Measurements from ENCODE around the gene TRAPPC3L. TPM values are rescaled to one million over a fixed set of nuclear protein-coding genes. Genes with fewer than 3 reads are reported as not detected.

Gene TRAPPC3L
- total RNA-seq, 1 experiment from 2014 or later: not detected

GRCh38 chr6:116475141-116475540, 70.3 kb downstream of the TRAPPC3L start:
- no peaks in the 10 kb centered on the region for H3K9me3 ChIP-seq (ENCODE audit: control insufficient read depth, insufficient read depth, low read depth, low read length)
- H3K4me3 ChIP-seq (ENCODE audit: low read depth in 2 of 2, low read length in 2 of 2): no peak overlapping the region
- ChIA-PET CTCF (no interaction called here), POLR2A (no interaction called here)
- H3K36me3 ChIP-seq (ENCODE audit: control insufficient read depth, insufficient read depth, low read length): no peaks in the 10 kb centered on the region
- H3K27me3 ChIP-seq (ENCODE audit: control insufficient read depth, insufficient read depth, low read length): peaks cover 15% of the 10 kb centered on the region; the same call in 1 of the 2 replicates
- H3K4me1 ChIP-seq (ENCODE audit: control insufficient read depth, insufficient read depth, low read length): no peaks in the 10 kb centered on the region
- in situ Hi-C loops (cut with HindIII; ENCODE audit: low pct_unique_long_range_greater_than_20kb, low sequenced_read_pairs): no loop called here
- no peak overlapping the region for H3K27ac ChIP-seq (ENCODE audit: low read length)
- TF ChIP-seq REST (IDR thresholded peaks at IDR 0.05; ENCODE audit: insufficient read depth in 1 of 2, low read depth in 2 of 2, low read length in 1 of 2) (no peak), POLR2AphosphoS5 (IDR thresholded peaks at IDR 0.05; ENCODE audit: low read depth, low read length) (no peak), SIN3A (IDR thresholded peaks at IDR 0.05; ENCODE audit: borderline replicate concordance, insufficient read depth, low read depth, low read length) (no peak), TCF7L2 (IDR thresholded peaks at IDR 0.05; ENCODE audit: low read depth, low read length) (no peak)
- TF ChIP-seq, protein P1, sequence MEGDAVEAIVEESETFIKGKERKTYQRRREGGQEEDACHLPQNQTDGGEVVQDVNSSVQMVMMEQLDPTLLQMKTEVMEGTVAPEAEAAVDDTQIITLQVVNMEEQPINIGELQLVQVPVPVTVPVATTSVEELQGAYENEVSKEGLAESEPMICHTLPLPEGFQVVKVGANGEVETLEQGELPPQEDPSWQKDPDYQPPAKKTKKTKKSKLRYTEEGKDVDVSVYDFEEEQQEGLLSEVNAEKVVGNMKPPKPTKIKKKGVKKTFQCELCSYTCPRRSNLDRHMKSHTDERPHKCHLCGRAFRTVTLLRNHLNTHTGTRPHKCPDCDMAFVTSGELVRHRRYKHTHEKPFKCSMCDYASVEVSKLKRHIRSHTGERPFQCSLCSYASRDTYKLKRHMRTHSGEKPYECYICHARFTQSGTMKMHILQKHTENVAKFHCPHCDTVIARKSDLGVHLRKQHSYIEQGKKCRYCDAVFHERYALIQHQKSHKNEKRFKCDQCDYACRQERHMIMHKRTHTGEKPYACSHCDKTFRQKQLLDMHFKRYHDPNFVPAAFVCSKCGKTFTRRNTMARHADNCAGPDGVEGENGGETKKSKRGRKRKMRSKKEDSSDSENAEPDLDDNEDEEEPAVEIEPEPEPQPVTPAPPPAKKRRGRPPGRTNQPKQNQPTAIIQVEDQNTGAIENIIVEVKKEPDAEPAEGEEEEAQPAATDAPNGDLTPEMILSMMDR (IDR thresholded peaks at IDR 0.05): no peak
- BruUV-seq (replicated peaks): no TSS peak
- DNase-seq (ENCODE audit: low read depth, low spot score): no peak
- intact Hi-C loops (cut with micrococcal nuclease; ENCODE audit: unreplicated experiment): no loop called here
- ATAC-seq: no peak

DNA sequence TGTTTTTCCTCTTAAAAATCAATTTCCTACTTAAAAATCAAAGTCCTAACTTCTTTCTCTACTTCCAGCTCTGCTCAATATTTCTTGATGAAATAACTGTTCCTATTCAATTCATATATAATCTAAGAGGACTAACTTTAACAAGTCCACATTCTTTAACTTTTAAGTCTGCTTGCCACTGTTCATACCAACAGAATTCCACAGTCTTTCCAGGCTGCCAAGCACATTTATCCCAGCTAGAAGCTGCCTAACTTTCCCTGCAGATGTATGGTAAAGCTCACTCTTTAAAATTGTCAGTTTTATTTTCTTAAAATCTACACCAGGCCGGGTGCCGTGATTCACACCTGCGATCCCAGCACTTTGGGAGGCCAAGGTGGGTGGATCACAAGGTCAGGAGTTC, 72.8 kb downstream of the TRAPPC3L start:
- Histone ChIP-seq H3K4me1 (ENCODE audit: control insufficient read depth, insufficient read depth, low read length) (no peaks in the 10 kb centered on the region), H3K36me3 (ENCODE audit: control insufficient read depth, insufficient read depth, low read length) (no peaks in the 10 kb centered on the region), H3K4me3 (ENCODE audit: low read depth in 2 of 2, low read length in 2 of 2) (no peak overlapping the region), H3K9me3 (ENCODE audit: control insufficient read depth, insufficient read depth, low read depth, low read length) (no peaks in the 10 kb centered on the region), H3K27me3 (ENCODE audit: control insufficient read depth, insufficient read depth, low read length) (peaks cover 22% of the 10 kb centered on the region), H3K27ac (ENCODE audit: low read length) (no peak overlapping the region)
- no TSS peak for BruUV-seq (replicated peaks)
- CTCF ChIA-PET: interaction anchor here (0.6 kb wide), 1 partner anchor 71 kb away, joined by 3 read pairs; no protein-coding TSS in a partner anchor
- no peak for DNase-seq (ENCODE audit: low read depth, low spot score)
- intact Hi-C loops (cut with micrococcal nuclease; ENCODE audit: unreplicated experiment): no loop called here
- in situ Hi-C loops (cut with HindIII; ENCODE audit: low pct_unique_long_range_greater_than_20kb, low sequenced_read_pairs): no loop called here
- ATAC-seq: no peak
- TF ChIP-seq REST (IDR thresholded peaks at IDR 0.05; ENCODE audit: insufficient read depth in 1 of 2, low read depth in 2 of 2, low read length in 1 of 2) (no peak), SIN3A (IDR thresholded peaks at IDR 0.05; ENCODE audit: borderline replicate concordance, insufficient read depth, low read depth, low read length) (no peak), POLR2AphosphoS5 (IDR thresholded peaks at IDR 0.05; ENCODE audit: low read depth, low read length) (no peak), TCF7L2 (IDR thresholded peaks at IDR 0.05; ENCODE audit: low read depth, low read length) (no peak)
- TF ChIP-seq, protein P1 (IDR thresholded peaks at IDR 0.05): no peak
- POLR2A ChIA-PET: no interaction called here
